ENCODE results near the gene GCC2. TPM values are rescaled to one million over a fixed set of nuclear protein-coding genes. Genes with fewer than 3 reads are reported as not detected.

GCC2 gene
- total RNA-seq, 2 donors from 2014 or later: 57.0 to 59.9 TPM

GRCh38 chr2:108413711-108414095 lies 35.3 kb upstream of the GCC2 start:
- no peak for TF ChIP-seq CTCF (conservative IDR thresholded peaks at IDR 0.05)
- no peak for DNase-seq
- Mint-ChIP-seq H3K27ac (no peak overlapping the region), H3K36me3 (ENCODE audit: low read depth) (no peaks in the 10 kb centered on the region), H3K4me3 (no peak overlapping the region), H3K4me1 (no peaks in the 10 kb centered on the region), H3K9me3 (no peaks in the 10 kb centered on the region), H3K27me3 (ENCODE audit: insufficient read depth) (no peaks in the 10 kb centered on the region)
- WGBS, 2 experiments (ENCODE audit: insufficient coverage in 1 of 2, insufficient read length in 1 of 2): 89% methylated on average over 1 of the region's 1 CpG; no CpG with 5 or more reads in 1 of the 2 experiments
- H3K9me3 ChIP-seq (ENCODE audit: control insufficient read depth, low read length): no peaks in the 10 kb centered on the region
- no peaks in the 10 kb centered on the region for H3K4me1 ChIP-seq (ENCODE audit: control insufficient read depth, insufficient read depth, low read length)
- no peaks in the 10 kb centered on the region for H3K36me3 ChIP-seq (ENCODE audit: control insufficient read depth, insufficient read depth, low read length)
- no peak overlapping the region for H3K27ac ChIP-seq (ENCODE audit: low read depth, low read length)
- no peaks in the 10 kb centered on the region for H3K27me3 ChIP-seq (ENCODE audit: control insufficient read depth, insufficient read depth, low read length, poor library complexity, severe bottlenecking)
- no peak overlapping the region for H3K4me3 ChIP-seq (ENCODE audit: low read length)
- no peak overlapping the region for H3K9ac ChIP-seq (ENCODE audit: extremely low read depth, low read length, poor library complexity, severe bottlenecking)

GRCh38 chr2:108414256-108414876 lies 34.6 kb upstream of the GCC2 start:
- H3K9me3 ChIP-seq (ENCODE audit: control insufficient read depth, low read length): no peaks in the 10 kb centered on the region
- no peak for TF ChIP-seq CTCF (conservative IDR thresholded peaks at IDR 0.05)
- no peaks in the 10 kb centered on the region for H3K4me1 Mint-ChIP-seq
- H3K27me3 ChIP-seq (ENCODE audit: control insufficient read depth, insufficient read depth, low read length, poor library complexity, severe bottlenecking): no peaks in the 10 kb centered on the region
- no peaks in the 10 kb centered on the region for H3K36me3 ChIP-seq (ENCODE audit: control insufficient read depth, insufficient read depth, low read length)
- H3K4me3 ChIP-seq (ENCODE audit: low read length): no peak overlapping the region
- H3K4me1 ChIP-seq (ENCODE audit: control insufficient read depth, insufficient read depth, low read length): no peaks in the 10 kb centered on the region
- H3K4me3 Mint-ChIP-seq: no peak overlapping the region
- no peak overlapping the region for H3K27ac Mint-ChIP-seq
- DNase-seq: no peak
- no peak overlapping the region for H3K9ac ChIP-seq (ENCODE audit: extremely low read depth, low read length, poor library complexity, severe bottlenecking)
- no peaks in the 10 kb centered on the region for H3K27me3 Mint-ChIP-seq (ENCODE audit: insufficient read depth)
- 84 to 100% methylated on average over 2 to 3 of the region's 3 CpGs for WGBS, 2 experiments (ENCODE audit: insufficient coverage in 1 of 2, insufficient read length in 1 of 2)
- no peaks in the 10 kb centered on the region for H3K36me3 Mint-ChIP-seq (ENCODE audit: low read depth)
- H3K9me3 Mint-ChIP-seq: no peaks in the 10 kb centered on the region
- H3K27ac ChIP-seq (ENCODE audit: low read depth, low read length): no peak overlapping the region

DNA sequence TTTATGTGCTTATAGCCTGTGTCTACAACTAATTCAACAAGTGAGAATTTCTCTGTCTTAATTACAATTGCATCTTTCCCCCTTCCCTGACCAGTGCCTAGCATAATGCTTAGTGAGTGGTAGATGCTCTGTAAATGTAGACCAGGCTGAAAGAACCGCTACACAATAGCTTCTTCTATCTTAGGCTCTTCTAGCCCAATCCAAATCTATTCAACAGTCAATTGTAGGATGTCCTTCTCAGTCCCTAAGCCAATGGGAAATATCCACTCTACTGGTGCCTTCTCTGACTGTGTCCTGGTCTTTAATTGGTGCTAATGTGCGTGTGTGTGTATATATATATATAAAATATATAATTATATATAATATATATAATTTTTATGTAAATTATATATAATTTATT lies 34.1 kb upstream of the GCC2 start:
- no peak overlapping the region for H3K9ac ChIP-seq (ENCODE audit: extremely low read depth, low read length, poor library complexity, severe bottlenecking)
- whole genome bisulfite sequencing, 2 experiments (ENCODE audit: insufficient coverage in 1 of 2, insufficient read length in 1 of 2): 100% methylated on average over 1 of the region's 2 CpGs
- H3K27me3 Mint-ChIP-seq (ENCODE audit: insufficient read depth): no peaks in the 10 kb centered on the region
- no peaks in the 10 kb centered on the region for H3K4me1 ChIP-seq (ENCODE audit: control insufficient read depth, insufficient read depth, low read length)
- no peaks in the 10 kb centered on the region for H3K9me3 ChIP-seq (ENCODE audit: control insufficient read depth, low read length)
- H3K27ac ChIP-seq (ENCODE audit: low read depth, low read length): no peak overlapping the region
- DNase-seq: no peak
- no peak overlapping the region for H3K4me3 ChIP-seq (ENCODE audit: low read length)
- H3K4me3 Mint-ChIP-seq: no peak overlapping the region
- H3K36me3 Mint-ChIP-seq (ENCODE audit: low read depth): no peaks in the 10 kb centered on the region
- H3K36me3 ChIP-seq (ENCODE audit: control insufficient read depth, insufficient read depth, low read length): no peaks in the 10 kb centered on the region
- no peaks in the 10 kb centered on the region for H3K4me1 Mint-ChIP-seq
- no peak overlapping the region for H3K27ac Mint-ChIP-seq
- H3K27me3 ChIP-seq (ENCODE audit: control insufficient read depth, insufficient read depth, low read length, poor library complexity, severe bottlenecking): no peaks in the 10 kb centered on the region
- TF ChIP-seq CTCF (conservative IDR thresholded peaks at IDR 0.05): no peak
- H3K9me3 Mint-ChIP-seq: no peaks in the 10 kb centered on the region
